ENCODE results near the gene PRPF8. TPM values are rescaled to one million over a fixed set of nuclear protein-coding genes. Genes with fewer than 3 reads are reported as not detected.

PRPF8 gene
- total and polyA plus RNA-seq, 2 of the 13 experiments (the other 11 are each of a cell fraction or from before 2014, with no cell fraction given), result 112 to 179 TPM

GRCh38 chr17:1628856-1629503, 55.7 kb downstream of the PRPF8 start (continued):
- TF ChIP-seq ETV5 (CRISPR knock-in tag; IDR thresholded peaks at IDR 0.05; ENCODE audit: borderline replicate concordance) (peak; percentile 87), SOX6 (IDR thresholded peaks at IDR 0.05) (no peak), SOX6 (CRISPR knock-in tag; IDR thresholded peaks at IDR 0.05) (peak; percentile 2; the same call in 1 of the 2 replicates), RFX5 (IDR thresholded peaks at IDR 0.05; ENCODE audit: low read depth, low read length) (peak; percentile 70), ZBTB43 (CRISPR knock-in tag; conservative IDR thresholded peaks at IDR 0.05) (no peak), KLF9 (CRISPR knock-in tag; IDR thresholded peaks at IDR 0.05; ENCODE audit: low read depth) (no peak), CTCF (CRISPR knock-in tag; IDR thresholded peaks at IDR 0.05) (peak; percentile 50), HNRNPH1 (optimal IDR thresholded peaks at IDR 0.05; ENCODE audit: low read depth, low read length) (no peak), ZNF224 (CRISPR knock-in tag; IDR thresholded peaks at IDR 0.05) (0 out of 2 replicates have a peak, but pooled peaks have one; percentile 17), DMAP1 (CRISPR knock-in tag; IDR thresholded peaks at IDR 0.05) (0 out of 2 replicates have a peak, but pooled peaks have one; percentile 7), RBM39 (IDR thresholded peaks at IDR 0.05; ENCODE audit: low read depth, low read length, poor library complexity, severe bottlenecking) (no peak), RBFOX2 (IDR thresholded peaks at IDR 0.05; ENCODE audit: low read depth, low read length) (0 out of 2 replicates have a peak, but pooled peaks have one; percentile 0), BRD4 (CRISPR knock-in tag; IDR thresholded peaks at IDR 0.05) (0 out of 2 replicates have a peak, but pooled peaks have one; percentile 22), HNF1B (CRISPR knock-in tag; IDR thresholded peaks at IDR 0.05) (peak; percentile 18; the same call in 1 of the 2 replicates)
